ENCODE data around the gene E4F1.

The E4F1 gene

DNA sequence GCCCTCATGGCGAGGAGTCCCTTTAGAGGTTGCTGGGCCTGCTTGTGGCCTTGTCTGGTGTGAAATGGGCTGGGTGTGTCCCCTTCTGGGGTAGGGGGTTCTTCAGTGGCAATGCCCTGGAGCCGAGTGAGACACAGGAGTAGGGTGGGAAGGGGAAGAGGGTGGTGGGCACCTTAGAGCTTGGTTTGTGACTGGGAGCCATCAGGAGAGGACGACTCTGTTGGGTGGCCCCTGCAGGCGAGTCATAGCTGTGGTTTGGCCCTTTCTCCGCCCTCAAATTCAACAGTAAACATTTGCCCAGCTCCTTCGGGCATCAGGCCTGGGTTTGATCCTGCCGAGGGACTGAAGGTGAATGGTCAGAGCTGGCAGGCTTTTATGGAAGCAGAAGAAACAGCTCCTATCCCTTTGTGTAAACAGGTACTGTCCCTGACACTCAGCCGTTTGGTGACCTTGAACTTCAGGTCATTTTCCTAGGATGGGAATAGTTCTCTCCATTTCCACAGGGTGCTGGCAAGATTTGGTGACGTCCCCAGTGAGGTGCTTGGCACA is 2.9 kb downstream of the E4F1 start:
- TF ChIP-seq ZC3H10 (CRISPR knock-in tag; IDR thresholded peaks at IDR 0.05), result no peak
- no peak for TF ChIP-seq OSR1 (CRISPR knock-in tag; IDR thresholded peaks at IDR 0.05)
- TF ChIP-seq, protein P1, sequence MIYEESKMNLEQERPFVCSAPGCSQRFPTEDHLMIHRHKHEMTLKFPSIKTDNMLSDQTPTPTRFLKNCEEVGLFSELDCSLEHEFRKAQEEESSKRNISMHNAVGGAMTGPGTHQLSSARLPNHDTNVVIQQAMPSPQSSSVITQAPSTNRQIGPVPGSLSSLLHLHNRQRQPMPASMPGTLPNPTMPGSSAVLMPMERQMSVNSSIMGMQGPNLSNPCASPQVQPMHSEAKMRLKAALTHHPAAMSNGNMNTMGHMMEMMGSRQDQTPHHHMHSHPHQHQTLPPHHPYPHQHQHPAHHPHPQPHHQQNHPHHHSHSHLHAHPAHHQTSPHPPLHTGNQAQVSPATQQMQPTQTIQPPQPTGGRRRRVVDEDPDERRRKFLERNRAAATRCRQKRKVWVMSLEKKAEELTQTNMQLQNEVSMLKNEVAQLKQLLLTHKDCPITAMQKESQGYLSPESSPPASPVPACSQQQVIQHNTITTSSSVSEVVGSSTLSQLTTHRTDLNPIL (CRISPR knock-in tag; IDR thresholded peaks at IDR 0.05; ENCODE audit: low read depth), result no peak
- TF ChIP-seq, protein P2, sequence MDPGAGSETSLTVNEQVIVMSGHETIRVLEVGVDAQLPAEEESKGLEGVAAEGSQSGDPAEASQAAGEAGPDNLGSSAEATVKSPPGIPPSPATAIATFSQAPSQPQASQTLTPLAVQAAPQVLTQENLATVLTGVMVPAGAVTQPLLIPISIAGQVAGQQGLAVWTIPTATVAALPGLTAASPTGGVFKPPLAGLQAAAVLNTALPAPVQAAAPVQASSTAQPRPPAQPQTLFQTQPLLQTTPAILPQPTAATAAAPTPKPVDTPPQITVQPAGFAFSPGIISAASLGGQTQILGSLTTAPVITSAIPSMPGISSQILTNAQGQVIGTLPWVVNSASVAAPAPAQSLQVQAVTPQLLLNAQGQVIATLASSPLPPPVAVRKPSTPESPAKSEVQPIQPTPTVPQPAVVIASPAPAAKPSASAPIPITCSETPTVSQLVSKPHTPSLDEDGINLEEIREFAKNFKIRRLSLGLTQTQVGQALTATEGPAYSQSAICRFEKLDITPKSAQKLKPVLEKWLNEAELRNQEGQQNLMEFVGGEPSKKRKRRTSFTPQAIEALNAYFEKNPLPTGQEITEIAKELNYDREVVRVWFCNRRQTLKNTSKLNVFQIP (CRISPR knock-in tag; IDR thresholded peaks at IDR 0.05; ENCODE audit: borderline replicate concordance, low read depth), result no peak
- no peak for ATAC-seq

DNA sequence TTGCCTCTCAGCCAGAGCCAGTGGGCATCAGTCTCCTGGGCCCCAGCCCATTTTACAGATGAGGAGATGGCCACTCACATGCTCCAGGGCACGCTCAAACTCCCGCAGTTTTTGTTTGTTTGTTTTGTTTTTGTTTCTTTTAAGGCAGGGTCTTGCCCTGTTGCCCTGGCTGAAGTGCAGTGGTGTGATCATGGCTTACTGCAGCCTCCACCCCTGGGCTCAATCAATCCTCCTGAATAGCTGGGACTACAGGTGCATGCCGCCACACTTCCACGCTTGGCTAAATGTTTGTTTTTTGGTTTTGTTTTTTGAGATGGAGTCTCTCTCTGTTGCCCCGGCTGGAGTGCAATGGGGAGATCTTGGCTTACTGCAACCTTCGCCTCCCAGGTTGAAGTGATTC is 3.5 kb downstream of the E4F1 start:
- no peak for ATAC-seq
- TF ChIP-seq OSR1 (CRISPR knock-in tag; IDR thresholded peaks at IDR 0.05) (no peak), RARB (CRISPR knock-in tag; IDR thresholded peaks at IDR 0.05) (no peak), TOX (CRISPR knock-in tag; IDR thresholded peaks at IDR 0.05; ENCODE audit: borderline replicate concordance) (no peak), CSDC2 (CRISPR knock-in tag; IDR thresholded peaks at IDR 0.05) (no peak), ZFP30 (CRISPR knock-in tag; IDR thresholded peaks at IDR 0.05) (no peak), TCF4 (CRISPR knock-in tag; IDR thresholded peaks at IDR 0.05; ENCODE audit: borderline replicate concordance) (no peak), ESRRG (CRISPR knock-in tag; IDR thresholded peaks at IDR 0.05) (no peak), ZFP3 (CRISPR knock-in tag; IDR thresholded peaks at IDR 0.05) (no peak), ARNTL (CRISPR knock-in tag; IDR thresholded peaks at IDR 0.05; ENCODE audit: borderline replicate concordance, low read depth) (no peak), SNAI2 (CRISPR knock-in tag; IDR thresholded peaks at IDR 0.05) (no peak), ZNF8 (CRISPR knock-in tag; IDR thresholded peaks at IDR 0.05) (no peak)
- TF ChIP-seq, protein P3, sequence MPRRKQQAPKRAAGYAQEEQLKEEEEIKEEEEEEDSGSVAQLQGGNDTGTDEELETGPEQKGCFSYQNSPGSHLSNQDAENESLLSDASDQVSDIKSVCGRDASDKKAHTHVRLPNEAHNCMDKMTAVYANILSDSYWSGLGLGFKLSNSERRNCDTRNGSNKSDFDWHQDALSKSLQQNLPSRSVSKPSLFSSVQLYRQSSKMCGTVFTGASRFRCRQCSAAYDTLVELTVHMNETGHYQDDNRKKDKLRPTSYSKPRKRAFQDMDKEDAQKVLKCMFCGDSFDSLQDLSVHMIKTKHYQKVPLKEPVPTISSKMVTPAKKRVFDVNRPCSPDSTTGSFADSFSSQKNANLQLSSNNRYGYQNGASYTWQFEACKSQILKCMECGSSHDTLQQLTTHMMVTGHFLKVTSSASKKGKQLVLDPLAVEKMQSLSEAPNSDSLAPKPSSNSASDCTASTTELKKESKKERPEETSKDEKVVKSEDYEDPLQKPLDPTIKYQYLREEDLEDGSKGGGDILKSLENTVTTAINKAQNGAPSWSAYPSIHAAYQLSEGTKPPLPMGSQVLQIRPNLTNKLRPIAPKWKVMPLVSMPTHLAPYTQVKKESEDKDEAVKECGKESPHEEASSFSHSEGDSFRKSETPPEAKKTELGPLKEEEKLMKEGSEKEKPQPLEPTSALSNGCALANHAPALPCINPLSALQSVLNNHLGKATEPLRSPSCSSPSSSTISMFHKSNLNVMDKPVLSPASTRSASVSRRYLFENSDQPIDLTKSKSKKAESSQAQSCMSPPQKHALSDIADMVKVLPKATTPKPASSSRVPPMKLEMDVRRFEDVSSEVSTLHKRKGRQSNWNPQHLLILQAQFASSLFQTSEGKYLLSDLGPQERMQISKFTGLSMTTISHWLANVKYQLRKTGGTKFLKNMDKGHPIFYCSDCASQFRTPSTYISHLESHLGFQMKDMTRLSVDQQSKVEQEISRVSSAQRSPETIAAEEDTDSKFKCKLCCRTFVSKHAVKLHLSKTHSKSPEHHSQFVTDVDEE (CRISPR knock-in tag; IDR thresholded peaks at IDR 0.05), result no peak
- TF ChIP-seq, protein P4, sequence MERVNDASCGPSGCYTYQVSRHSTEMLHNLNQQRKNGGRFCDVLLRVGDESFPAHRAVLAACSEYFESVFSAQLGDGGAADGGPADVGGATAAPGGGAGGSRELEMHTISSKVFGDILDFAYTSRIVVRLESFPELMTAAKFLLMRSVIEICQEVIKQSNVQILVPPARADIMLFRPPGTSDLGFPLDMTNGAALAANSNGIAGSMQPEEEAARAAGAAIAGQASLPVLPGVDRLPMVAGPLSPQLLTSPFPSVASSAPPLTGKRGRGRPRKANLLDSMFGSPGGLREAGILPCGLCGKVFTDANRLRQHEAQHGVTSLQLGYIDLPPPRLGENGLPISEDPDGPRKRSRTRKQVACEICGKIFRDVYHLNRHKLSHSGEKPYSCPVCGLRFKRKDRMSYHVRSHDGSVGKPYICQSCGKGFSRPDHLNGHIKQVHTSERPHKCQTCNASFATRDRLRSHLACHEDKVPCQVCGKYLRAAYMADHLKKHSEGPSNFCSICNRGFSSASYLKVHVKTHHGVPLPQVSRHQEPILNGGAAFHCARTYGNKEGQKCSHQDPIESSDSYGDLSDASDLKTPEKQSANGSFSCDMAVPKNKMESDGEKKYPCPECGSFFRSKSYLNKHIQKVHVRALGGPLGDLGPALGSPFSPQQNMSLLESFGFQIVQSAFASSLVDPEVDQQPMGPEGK (CRISPR knock-in tag; IDR thresholded peaks at IDR 0.05; ENCODE audit: borderline replicate concordance), result no peak
- TF ChIP-seq, protein P1 (CRISPR knock-in tag; IDR thresholded peaks at IDR 0.05; ENCODE audit: low read depth), result no peak
- TF ChIP-seq, protein P5, sequence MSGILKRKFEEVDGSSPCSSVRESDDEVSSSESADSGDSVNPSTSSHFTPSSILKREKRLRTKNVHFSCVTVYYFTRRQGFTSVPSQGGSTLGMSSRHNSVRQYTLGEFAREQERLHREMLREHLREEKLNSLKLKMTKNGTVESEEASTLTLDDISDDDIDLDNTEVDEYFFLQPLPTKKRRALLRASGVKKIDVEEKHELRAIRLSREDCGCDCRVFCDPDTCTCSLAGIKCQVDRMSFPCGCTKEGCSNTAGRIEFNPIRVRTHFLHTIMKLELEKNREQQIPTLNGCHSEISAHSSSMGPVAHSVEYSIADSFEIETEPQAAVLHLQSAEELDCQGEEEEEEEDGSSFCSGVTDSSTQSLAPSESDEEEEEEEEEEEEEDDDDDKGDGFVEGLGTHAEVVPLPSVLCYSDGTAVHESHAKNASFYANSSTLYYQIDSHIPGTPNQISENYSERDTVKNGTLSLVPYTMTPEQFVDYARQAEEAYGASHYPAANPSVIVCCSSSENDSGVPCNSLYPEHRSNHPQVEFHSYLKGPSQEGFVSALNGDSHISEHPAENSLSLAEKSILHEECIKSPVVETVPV (CRISPR knock-in tag; IDR thresholded peaks at IDR 0.05), result no peak

DNA sequence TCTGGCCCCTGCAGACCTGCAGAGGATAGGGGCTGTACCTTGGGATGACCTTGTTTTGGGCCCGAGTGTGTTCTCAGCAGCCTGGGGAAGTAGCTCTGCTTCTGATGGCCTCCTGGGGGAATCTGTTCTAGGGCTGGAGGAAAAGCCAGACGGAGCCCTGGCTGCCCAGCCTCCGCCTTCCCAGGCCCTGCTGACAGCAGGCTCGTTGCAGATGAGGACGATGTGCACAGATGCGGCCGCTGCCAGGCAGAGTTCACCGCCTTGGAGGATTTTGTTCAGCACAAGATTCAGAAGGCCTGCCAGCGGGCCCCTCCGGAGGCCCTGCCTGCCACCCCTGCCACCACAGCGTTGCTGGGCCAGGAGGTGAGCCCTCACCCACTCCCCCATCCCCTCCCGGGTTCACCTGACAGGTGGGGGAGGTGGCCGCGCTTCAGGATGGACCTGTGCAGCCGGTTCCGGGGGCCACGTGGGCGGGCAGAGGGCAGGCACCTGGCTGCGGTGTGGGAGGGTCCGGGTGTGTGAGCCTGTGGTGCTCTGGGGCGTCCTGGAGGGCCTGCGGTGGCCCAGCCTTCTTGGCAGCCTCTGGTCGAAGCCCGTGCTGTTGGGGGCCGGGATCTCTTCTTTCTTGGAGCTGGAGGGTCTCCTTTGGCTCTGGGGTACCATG is 4.9 kb downstream of the E4F1 start:
- no peak for ATAC-seq
- no peak for TF ChIP-seq ZNF70 (CRISPR knock-in tag; IDR thresholded peaks at IDR 0.05)
- no peak for TF ChIP-seq RARB (CRISPR knock-in tag; IDR thresholded peaks at IDR 0.05)
- TF ChIP-seq ZFP30 (CRISPR knock-in tag; IDR thresholded peaks at IDR 0.05), result no peak
- TF ChIP-seq, protein P3 (CRISPR knock-in tag; IDR thresholded peaks at IDR 0.05), result no peak
- TF ChIP-seq, protein P1 (CRISPR knock-in tag; IDR thresholded peaks at IDR 0.05; ENCODE audit: low read depth), result no peak
